ENCODE data around the gene FITM2.

DNA sequence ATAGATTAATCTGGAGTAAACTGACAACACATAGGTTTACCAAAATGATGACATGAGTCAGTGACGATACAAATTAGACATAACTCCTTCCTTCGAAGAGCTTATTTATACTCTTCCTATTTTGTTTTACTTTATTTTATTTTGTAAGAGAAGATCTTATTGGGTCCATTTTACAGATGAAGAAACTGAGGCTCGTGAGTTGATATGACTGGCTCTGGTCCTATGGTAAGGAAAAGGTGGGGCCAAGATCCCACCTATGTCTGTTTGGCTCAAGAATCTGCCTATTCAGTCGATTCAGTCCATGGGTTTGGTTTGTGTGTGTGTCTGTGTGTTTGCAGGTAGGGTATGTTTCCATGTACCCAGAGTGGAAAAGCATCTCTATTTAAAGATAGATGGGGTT, 17.4 kb upstream of the FITM2 start:
- no peak for TF ChIP-seq ISL1 (CRISPR knock-in tag; IDR thresholded peaks at IDR 0.05)
- TF ChIP-seq, protein P1, sequence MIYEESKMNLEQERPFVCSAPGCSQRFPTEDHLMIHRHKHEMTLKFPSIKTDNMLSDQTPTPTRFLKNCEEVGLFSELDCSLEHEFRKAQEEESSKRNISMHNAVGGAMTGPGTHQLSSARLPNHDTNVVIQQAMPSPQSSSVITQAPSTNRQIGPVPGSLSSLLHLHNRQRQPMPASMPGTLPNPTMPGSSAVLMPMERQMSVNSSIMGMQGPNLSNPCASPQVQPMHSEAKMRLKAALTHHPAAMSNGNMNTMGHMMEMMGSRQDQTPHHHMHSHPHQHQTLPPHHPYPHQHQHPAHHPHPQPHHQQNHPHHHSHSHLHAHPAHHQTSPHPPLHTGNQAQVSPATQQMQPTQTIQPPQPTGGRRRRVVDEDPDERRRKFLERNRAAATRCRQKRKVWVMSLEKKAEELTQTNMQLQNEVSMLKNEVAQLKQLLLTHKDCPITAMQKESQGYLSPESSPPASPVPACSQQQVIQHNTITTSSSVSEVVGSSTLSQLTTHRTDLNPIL (CRISPR knock-in tag; IDR thresholded peaks at IDR 0.05; ENCODE audit: low read depth), result no peak
- TF ChIP-seq ZNF565 (CRISPR knock-in tag; conservative IDR thresholded peaks at IDR 0.05; ENCODE audit: low read depth), result no peak
- TF ChIP-seq, protein P2, sequence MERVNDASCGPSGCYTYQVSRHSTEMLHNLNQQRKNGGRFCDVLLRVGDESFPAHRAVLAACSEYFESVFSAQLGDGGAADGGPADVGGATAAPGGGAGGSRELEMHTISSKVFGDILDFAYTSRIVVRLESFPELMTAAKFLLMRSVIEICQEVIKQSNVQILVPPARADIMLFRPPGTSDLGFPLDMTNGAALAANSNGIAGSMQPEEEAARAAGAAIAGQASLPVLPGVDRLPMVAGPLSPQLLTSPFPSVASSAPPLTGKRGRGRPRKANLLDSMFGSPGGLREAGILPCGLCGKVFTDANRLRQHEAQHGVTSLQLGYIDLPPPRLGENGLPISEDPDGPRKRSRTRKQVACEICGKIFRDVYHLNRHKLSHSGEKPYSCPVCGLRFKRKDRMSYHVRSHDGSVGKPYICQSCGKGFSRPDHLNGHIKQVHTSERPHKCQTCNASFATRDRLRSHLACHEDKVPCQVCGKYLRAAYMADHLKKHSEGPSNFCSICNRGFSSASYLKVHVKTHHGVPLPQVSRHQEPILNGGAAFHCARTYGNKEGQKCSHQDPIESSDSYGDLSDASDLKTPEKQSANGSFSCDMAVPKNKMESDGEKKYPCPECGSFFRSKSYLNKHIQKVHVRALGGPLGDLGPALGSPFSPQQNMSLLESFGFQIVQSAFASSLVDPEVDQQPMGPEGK (CRISPR knock-in tag; IDR thresholded peaks at IDR 0.05; ENCODE audit: borderline replicate concordance), result no peak
- TF ChIP-seq CSDC2 (CRISPR knock-in tag; IDR thresholded peaks at IDR 0.05), result no peak
- TF ChIP-seq GLIS3 (CRISPR knock-in tag; IDR thresholded peaks at IDR 0.05), result no peak
- no peak for TF ChIP-seq TCF4 (CRISPR knock-in tag; IDR thresholded peaks at IDR 0.05; ENCODE audit: borderline replicate concordance)

Data from SK-N-SH treated with all-trans-retinoic acid at 6 μM for 48 hours (cell line).